EL (cell line): ENCODE data around the gene MYO1E.
"Not testable (repeated sequence)": the region's sequence is repeated elsewhere in the genome, so short reads cannot be mapped to it uniquely, and the experiment has no call there.

Source experiments
- DNase-seq: peaks from one replicate; pipeline ENCODE4 v3.0.0-alpha.2; 2016

MYO1E gene

GRCh38 chr15:59290295-59291212 is 82.1 kb downstream of the MYO1E start:
- no peak for DNase-seq

- no peak for DNase-seq
Observed at GRCh38 chr15:59289574-59289973, 83.1 kb downstream of the MYO1E start.

- peak; percentile 74 for DNase-seq
Observed at GRCh38 chr15:59283717-59284391, 88.8 kb downstream of the MYO1E start.

- DNase-seq = peak; percentile 9
Observed at GRCh38 chr15:59282515-59283337, 89.9 kb downstream of the MYO1E start.

- no peak for DNase-seq
Observed at GRCh38 chr15:59281699-59282098, 91.0 kb downstream of the MYO1E start.

- no peak for DNase-seq
Observed at GRCh38 chr15:59280855-59281254, 91.8 kb downstream of the MYO1E start.

- not testable (repeated sequence) for DNase-seq
Observed at GRCh38 chr15:59280292-59280691, 92.4 kb downstream of the MYO1E start.

- DNase-seq = no peak
Observed at GRCh38 chr15:59279023-59279422, 93.6 kb downstream of the MYO1E start.

GRCh38 chr15:59278120-59278519 is 94.6 kb downstream of the MYO1E start:
- no peak for DNase-seq

- no peak for DNase-seq
Observed at GRCh38 chr15:59276225-59277178, 96.2 kb downstream of the MYO1E start.

GRCh38 chr15:59274126-59274970 is 98.3 kb downstream of the MYO1E start:
- DNase-seq = peak; percentile 63

- DNase-seq = no peak
Observed at GRCh38 chr15:59273234-59273633, 99.4 kb downstream of the MYO1E start.

GRCh38 chr15:59271595-59272201 is 101.0 kb downstream of the MYO1E start:
- no peak for DNase-seq

- DNase-seq = no peak
Observed at GRCh38 chr15:59268852-59269407, 103.7 kb downstream of the MYO1E start.

GRCh38 chr15:59268168-59268851 is 104.4 kb downstream of the MYO1E start:
- DNase-seq = peak; percentile 73

GRCh38 chr15:59266028-59266427 is 106.6 kb downstream of the MYO1E start:
- no peak for DNase-seq

- no peak for DNase-seq
Observed at GRCh38 chr15:59262316-59262715, 110.4 kb downstream of the MYO1E start.

- no peak for DNase-seq
Observed at GRCh38 chr15:59260090-59260489, 112.6 kb downstream of the MYO1E start.

- no peak for DNase-seq
Observed at GRCh38 chr15:59259137-59259943, 113.3 kb downstream of the MYO1E start.
